GM12874 (cell line): ENCODE measurements around the gene SLC16A3.

Source experiments
- TF ChIP-seq, protein P1 (sequence below): IDR thresholded peaks from 2 replicates; pipeline ENCODE4 v1.5.1; 2011; ENCODE audit warnings: low read depth, mild to moderate bottlenecking, control low read depth, low read length, moderate library complexity; ENCODE audit not compliant: insufficient read depth

The SLC16A3 gene

GRCh38 chr17:82262344-82262743 lies 33.5 kb downstream of the SLC16A3 start:
- TF ChIP-seq, protein P1, sequence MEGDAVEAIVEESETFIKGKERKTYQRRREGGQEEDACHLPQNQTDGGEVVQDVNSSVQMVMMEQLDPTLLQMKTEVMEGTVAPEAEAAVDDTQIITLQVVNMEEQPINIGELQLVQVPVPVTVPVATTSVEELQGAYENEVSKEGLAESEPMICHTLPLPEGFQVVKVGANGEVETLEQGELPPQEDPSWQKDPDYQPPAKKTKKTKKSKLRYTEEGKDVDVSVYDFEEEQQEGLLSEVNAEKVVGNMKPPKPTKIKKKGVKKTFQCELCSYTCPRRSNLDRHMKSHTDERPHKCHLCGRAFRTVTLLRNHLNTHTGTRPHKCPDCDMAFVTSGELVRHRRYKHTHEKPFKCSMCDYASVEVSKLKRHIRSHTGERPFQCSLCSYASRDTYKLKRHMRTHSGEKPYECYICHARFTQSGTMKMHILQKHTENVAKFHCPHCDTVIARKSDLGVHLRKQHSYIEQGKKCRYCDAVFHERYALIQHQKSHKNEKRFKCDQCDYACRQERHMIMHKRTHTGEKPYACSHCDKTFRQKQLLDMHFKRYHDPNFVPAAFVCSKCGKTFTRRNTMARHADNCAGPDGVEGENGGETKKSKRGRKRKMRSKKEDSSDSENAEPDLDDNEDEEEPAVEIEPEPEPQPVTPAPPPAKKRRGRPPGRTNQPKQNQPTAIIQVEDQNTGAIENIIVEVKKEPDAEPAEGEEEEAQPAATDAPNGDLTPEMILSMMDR = no peak

DNA sequence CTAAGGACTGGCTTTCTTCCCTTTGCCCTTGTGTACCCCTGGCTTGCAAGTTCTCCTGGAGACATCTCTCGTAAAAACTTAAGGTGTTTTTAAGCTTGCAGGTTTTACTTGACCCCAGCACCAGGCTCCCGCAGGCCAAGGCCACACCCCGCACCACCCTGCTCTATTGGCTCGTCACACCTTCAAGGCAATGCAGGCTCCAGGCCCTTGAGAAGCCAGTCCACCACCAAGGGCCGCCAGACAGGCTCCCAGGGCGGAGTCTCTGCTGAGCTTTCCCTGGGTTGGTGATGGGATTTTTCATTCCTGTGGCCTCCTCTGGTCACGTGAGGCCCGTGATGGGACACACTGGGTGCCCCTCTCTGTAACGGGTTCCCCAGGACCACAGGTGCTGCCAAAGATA lies 34.8 kb downstream of the SLC16A3 start:
- TF ChIP-seq, protein P1 = no peak

DNA sequence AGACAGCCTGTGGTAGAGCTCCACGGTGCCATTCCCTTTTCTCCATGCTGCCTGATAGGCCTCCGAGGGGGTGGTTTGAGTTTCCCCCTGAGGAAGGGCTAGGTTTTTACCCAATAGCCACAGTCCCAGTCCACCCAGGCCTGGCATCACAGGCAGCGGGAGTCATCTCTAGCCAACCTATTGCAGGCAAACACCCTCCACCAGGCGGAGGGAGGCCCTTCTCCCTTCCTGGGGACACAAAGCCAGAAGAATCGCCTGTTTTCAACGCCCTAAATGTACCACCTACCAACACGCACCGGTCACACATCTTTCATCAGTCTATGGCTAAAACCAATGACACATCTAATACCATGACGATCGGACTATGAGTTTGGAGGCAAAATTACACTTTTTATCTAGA lies 37.3 kb downstream of the SLC16A3 start:
- TF ChIP-seq, protein P1 = no peak

- TF ChIP-seq, protein P1 = no peak
These were observed 38.9 kb downstream of the SLC16A3 start for GRCh38 chr17:82267575-82268379.

DNA sequence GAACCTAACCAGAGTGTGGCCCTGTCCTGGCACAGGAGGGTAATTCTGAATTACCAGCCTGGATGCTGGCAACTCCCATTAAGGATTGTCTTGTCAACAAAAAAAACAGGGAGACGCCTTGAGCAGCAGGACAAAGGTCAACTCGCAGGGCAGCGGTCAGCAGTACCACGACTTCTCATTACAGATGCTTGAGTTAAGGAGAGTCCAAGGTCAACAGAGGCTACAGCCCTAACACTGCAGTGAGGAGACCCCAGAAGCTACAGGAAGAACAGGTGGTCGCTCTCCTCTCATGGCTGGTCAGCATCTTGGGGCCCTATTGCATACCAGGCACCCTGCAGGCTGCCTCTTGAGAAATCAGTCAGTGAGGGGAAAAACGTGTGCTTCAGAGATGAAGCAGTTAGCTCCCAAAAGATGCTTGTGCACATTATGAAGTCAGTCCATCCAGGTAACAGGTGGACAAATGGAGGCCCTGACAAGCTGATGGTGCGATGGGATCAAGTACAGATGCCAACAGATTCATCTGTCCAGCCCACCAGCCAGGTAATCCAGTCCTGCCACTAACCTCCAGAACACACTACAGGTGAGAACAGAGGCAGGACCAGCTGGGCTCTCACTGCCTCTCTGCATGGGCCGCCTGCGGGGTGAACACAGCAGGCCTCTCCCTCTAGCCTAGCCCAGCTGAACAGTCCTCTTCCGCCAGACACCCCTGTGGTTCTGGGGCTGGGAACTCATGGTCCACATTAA lies 40.5 kb downstream of the SLC16A3 start:
- TF ChIP-seq, protein P1 = no peak

GRCh38 chr17:82269882-82270500 lies 41.1 kb downstream of the SLC16A3 start:
- TF ChIP-seq, protein P1 = no peak

GRCh38 chr17:82270651-82271050 lies 41.8 kb downstream of the SLC16A3 start:
- TF ChIP-seq, protein P1 = no peak
